BJ (cell line): ENCODE results near the gene IQCF2. TPM values are rescaled to one million over a fixed set of nuclear protein-coding genes. Genes with fewer than 3 reads are reported as not detected.

Experiments used
- CTCF ChIA-PET: fragments of 350-600 bp; formaldehyde crosslinking; extraction: SDS; loops from one replicate; lab custom pipeline; 2021; ENCODE audit warnings: antibody characterized with exemption, inconsistent platforms; lab: Yijun Ruan, JAX
- POLR2A ChIA-PET: fragments of 300-600 bp; sonication (Branson Sonifier 250); formaldehyde crosslinking; extraction: SDS; loops from one replicate; lab custom pipeline; 2021; ENCODE audit warnings: antibody characterized with exemption; lab: Charles Lee
- DNase-seq: peaks from one replicate; pipeline ENCODE4 v3.0.0-alpha.2; 2011; ENCODE audit warnings: low read depth
- H3K27me3 ChIP-seq: 2 replicates; pipeline ENCODE4 v1.6.0; 2011; ENCODE audit warnings: low read length; ENCODE audit not compliant: control insufficient read depth, insufficient read depth
- H3K36me3 ChIP-seq: 2 replicates; pipeline ENCODE4 v1.5.1; 2011; ENCODE audit warnings: low read length; ENCODE audit not compliant: control insufficient read depth, insufficient read depth
- H3K4me3 ChIP-seq: 2 replicates; pipeline ENCODE4 v1.5.1; 2011; ENCODE audit warnings: low read depth, mild to moderate bottlenecking, control low read depth, low read length
- polyA plus RNA-seq: library from polyadenylated mRNA; depleted of rRNA; stranded (reverse); fragments of >200 nt; gene quantifications from 2 replicates; pipeline ENCODE4 v1.2.3, GENCODE V29; 2011
- TF ChIP-seq, protein P1 (sequence below): IDR thresholded peaks from 2 replicates; pipeline ENCODE4 v1.5.1; 2011; ENCODE audit warnings: low read depth, mild to moderate bottlenecking, control low read depth, inconsistent platforms, low read length, moderate library complexity; ENCODE audit not compliant: insufficient read depth

IQCF2 gene
- polyA plus RNA-seq, 1 experiment = not detected

DNA sequence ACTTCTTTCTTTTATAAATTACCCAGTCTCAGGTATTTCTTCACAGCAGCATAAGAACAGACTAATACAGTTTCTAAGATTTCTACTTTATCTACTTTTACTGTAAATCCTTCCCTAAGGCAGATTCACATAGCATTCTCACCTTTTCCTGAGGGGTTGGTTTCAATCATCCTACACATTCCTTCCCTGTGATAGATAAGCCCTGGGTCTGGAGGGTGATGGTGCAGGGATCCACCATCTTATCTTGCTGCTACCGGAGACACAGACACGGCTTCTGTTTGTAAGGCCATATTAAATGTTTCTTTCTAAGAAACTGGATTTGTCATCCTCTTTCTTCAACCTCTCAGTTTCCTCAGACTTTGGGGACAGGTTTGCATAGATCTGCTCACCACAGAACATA, 7.9 kb downstream of the IQCF2 start:
- no peaks in the 10 kb centered on the region; the same call in 1 of the 2 replicates for H3K27me3 ChIP-seq
- POLR2A ChIA-PET = no interaction called here
- CTCF ChIA-PET = no interaction called here
- H3K36me3 ChIP-seq = no peaks in the 10 kb centered on the region
- DNase-seq = no peak
- TF ChIP-seq, protein P1, sequence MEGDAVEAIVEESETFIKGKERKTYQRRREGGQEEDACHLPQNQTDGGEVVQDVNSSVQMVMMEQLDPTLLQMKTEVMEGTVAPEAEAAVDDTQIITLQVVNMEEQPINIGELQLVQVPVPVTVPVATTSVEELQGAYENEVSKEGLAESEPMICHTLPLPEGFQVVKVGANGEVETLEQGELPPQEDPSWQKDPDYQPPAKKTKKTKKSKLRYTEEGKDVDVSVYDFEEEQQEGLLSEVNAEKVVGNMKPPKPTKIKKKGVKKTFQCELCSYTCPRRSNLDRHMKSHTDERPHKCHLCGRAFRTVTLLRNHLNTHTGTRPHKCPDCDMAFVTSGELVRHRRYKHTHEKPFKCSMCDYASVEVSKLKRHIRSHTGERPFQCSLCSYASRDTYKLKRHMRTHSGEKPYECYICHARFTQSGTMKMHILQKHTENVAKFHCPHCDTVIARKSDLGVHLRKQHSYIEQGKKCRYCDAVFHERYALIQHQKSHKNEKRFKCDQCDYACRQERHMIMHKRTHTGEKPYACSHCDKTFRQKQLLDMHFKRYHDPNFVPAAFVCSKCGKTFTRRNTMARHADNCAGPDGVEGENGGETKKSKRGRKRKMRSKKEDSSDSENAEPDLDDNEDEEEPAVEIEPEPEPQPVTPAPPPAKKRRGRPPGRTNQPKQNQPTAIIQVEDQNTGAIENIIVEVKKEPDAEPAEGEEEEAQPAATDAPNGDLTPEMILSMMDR = no peak
- no peak overlapping the region for H3K4me3 ChIP-seq

DNA sequence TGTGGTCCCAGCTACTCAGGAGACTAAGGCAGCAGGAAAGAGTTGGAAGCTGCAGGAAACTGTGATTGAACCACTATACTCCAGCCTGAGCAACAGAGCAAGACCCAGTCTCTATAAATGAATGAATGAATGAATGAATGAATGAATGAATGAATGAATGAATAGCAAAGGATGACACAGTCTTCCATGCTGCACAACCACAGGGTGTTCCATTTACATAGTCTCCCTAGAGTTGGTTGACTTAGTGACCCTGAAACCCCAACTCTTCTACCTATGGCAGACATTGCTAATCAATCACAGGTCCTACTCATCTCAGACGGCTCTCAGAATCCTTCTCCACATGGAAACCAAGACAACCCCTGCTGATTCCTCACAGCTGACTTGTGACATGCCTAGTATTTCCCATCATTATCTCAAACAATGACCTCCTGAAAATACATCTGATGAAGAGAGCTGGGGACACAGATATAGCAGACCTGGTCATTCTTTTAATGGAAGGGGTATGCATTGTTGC, 11.9 kb downstream of the IQCF2 start:
- TF ChIP-seq, protein P1 = no peak
- CTCF ChIA-PET = no interaction called here
- POLR2A ChIA-PET = no interaction called here
- no peaks in the 10 kb centered on the region for H3K36me3 ChIP-seq
- H3K27me3 ChIP-seq = no peaks in the 10 kb centered on the region; the same call in 1 of the 2 replicates
- H3K4me3 ChIP-seq = no peak overlapping the region
- no peak for DNase-seq

DNA sequence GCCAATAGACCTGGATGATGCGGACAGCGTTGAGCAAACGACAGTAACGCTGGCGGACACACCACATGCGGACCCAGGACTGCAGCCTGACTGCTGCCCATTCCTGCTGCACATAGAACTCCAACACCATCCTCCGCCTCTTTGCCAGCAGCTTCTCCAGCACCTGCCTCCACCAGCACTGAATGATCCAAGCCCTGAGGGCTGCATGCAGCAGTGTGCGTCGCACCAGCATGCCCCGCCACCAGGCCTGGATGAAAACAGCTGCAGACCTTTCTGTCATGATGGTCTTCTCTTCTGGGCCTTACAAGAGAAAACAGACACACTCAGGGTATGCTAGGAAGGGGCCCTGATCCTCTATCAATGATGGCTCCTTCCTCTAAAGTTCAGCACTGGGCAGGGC, 12.5 kb downstream of the IQCF2 start:
- DNase-seq = no peak
- TF ChIP-seq, protein P1 = no peak
- CTCF ChIA-PET = no interaction called here
- Histone ChIP-seq H3K27me3 (no peaks in the 10 kb centered on the region; the same call in 1 of the 2 replicates), H3K4me3 (no peak overlapping the region), H3K36me3 (no peaks in the 10 kb centered on the region)
- POLR2A ChIA-PET = no interaction called here

DNA sequence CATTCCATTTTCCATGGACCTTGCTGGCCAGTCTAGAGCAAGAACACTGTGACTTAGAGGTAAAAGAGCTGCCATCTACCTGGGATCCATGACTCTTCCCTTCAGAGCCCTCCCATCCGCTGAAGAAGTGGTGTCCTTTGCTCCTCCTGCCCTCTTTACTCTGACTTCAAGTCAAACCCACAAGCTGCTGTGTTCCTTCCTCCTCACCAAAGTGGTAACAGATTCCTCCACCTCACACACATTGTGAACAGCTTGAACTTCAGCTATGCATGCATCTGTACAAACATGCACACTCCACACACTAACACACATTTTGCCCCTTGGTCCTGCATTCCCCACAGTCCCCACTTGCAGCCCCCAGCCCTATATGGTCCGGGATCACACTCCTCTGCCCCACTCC, 13.0 kb downstream of the IQCF2 start:
- ChIA-PET POLR2A (no interaction called here), CTCF (no interaction called here)
- H3K27me3 ChIP-seq = no peaks in the 10 kb centered on the region; the same call in 1 of the 2 replicates
- no peak overlapping the region for H3K4me3 ChIP-seq
- DNase-seq = no peak
- TF ChIP-seq, protein P1 = no peak
- H3K36me3 ChIP-seq = no peaks in the 10 kb centered on the region

DNA sequence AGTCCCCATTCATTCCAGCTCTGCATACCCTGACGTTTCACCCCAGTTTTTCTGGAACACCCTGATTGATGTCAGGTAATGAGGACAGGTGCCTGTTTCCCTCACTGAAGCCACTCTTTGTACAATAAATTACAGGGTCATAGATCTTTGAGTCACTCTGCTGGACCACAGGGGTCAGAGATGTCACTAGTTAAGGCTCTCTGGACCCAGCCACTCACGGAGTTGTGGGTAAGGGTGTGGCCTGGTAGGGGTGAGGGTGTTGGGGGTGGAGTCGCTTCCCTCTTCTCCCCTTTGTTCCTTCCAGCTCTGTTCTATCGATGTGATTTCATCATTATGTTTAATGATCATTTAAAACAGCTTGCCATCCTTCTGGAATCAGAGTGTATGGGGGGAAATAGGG, 13.5 kb downstream of the IQCF2 start:
- ChIA-PET POLR2A (no interaction called here), CTCF (interaction anchor here (1.1 kb wide), 1 partner anchor 67 kb away, joined by 3 read pairs; the partner anchor contains the start of gene RRP9)

More for the DNA sequence above, 13.5 kb downstream of the IQCF2 start:
- TF ChIP-seq, protein P1 = no peak
- Histone ChIP-seq H3K36me3 (no peaks in the 10 kb centered on the region), H3K27me3 (no peaks in the 10 kb centered on the region; the same call in 1 of the 2 replicates), H3K4me3 (no peak overlapping the region)
- no peak for DNase-seq
